ENCODE measurements around the gene LLCFC1.

The LLCFC1 gene

DNA sequence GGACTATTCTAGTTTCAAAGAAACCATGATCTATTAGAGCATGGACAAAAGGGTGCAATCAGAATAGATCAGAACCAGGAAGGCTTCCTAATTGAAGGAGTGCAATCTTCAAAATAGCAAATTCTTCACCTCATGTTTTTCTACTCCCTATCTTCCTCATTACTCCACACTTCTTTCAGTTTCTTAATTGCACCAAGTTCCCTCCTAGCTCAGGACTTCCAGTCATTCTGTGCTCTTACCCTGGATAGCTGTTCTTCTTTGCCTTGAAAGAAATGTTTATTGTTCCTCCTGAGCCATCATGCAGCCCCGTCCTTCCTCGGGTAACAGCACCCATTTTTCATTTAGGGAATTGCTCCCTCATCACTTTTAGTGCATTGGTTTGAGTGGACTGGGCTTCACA is 28.8 kb upstream of the LLCFC1 start:
- no peak for DNase-seq

DNA sequence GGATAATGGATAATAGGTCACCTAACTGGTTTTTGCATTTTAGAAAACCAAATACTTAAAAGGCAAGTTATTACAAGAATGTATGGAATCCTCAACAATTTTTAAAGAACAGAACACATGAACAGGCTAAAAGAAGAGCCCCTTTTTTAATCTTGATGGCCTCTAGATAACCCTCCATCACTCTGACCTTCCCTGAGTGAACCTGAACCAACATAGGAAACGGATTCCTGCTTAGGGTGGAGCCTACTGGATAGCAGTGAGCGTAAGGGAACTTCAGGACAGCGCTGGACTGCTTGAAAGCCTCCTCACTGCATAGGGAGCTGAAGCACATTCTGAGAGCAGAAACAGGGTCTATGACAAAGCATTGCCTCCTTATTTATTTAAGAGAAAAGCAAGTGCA is 26.2 kb upstream of the LLCFC1 start:
- DNase-seq: no peak

DNA sequence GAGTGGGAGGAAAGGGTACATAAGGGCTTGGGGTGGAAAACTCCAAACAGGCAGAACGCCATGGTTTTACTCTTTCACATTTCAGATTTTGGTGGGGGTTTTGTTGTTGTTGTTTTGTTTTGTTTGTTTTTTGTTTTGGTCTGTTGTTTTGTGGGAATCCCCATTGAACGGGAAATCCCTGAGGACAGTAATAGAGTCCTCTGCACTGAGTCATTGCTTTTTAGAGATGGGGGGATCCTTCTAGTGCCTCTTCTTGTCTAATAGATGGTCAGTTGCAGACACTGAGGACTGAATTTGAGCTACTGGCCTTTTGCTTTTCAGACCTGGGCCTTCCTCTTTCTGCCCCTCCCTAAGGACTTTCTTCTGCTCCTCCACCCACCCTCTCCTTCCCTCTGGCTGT is 25.7 kb upstream of the LLCFC1 start:
- no peak for DNase-seq

DNA sequence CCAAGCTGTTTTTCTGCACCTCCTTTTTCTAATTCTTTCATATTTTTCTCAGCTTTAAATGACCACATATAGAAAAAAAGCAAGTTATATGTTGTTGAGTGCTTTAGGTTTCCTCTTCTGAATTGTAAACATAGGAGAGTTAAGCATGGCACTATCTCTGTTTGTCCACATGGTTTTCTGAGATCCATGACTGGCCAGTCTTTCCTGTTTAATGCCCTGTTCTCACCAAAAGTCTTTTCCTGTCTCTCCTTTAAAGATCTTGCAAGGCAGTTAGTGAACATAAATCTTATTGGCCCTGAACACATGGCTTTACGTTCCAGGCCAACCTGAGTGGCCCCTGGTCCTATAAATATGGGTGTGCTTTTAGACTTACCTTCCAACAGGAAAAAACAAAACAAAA is 25.2 kb upstream of the LLCFC1 start:
- DNase-seq: no peak

DNA sequence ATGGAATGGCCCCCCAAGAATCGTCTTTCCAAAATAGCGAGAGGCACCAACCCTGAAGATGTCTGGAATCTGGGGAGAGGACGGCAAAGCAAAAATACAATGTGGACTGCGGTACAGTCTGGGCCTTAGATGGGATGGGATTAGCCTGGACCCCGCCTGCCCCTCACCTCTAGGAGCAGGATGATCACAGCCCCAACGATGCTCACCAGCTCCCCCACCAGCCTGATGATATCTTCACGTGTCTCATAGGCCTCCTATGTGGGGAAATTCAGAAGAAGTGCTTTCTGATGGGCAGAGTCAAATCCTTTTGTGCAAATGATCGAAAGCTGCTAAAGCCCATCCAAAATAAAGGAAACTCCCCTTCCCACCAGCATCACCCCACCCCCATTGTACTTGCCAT is 24.0 kb upstream of the LLCFC1 start:
- no peak for DNase-seq

DNA sequence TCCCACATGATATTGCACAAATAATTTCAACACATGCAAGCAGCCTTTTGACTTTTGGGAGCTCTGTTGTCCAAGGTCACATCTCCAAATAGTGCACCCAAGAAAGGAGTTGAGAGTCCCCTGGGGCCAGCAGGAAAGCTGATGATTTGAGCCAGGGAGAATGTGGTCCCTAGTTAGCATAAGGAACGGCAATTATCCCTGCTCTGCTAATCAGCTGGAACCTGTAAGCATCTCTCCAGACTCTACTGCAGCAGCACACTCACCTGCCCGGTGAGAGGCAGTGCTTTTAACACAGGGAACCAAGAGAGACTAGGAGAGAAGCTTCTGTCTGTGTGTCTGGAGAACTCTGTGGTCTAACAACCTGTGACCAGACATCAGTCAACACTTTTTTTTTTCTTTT is 22.8 kb upstream of the LLCFC1 start:
- DNase-seq: no peak

DNA sequence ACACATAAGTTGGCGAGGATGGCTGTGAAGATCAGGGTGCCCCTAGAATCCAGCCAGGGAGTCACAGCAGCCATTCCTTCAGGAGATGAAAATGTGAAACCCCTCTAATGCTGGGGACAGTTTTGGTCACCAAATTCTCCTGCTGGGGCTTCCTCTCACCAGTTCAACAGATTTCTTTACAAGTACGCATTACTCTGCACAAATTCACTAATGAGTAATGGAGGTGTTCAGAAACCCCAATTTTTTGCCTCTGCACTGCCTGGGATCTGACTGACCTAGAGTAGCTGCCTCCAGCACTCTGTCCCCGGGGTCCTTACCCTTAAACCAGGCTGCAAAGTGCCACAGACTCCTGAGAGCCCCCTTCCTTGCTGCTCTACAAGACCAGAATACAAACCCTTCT is 21.8 kb upstream of the LLCFC1 start:
- no peak for DNase-seq

DNA sequence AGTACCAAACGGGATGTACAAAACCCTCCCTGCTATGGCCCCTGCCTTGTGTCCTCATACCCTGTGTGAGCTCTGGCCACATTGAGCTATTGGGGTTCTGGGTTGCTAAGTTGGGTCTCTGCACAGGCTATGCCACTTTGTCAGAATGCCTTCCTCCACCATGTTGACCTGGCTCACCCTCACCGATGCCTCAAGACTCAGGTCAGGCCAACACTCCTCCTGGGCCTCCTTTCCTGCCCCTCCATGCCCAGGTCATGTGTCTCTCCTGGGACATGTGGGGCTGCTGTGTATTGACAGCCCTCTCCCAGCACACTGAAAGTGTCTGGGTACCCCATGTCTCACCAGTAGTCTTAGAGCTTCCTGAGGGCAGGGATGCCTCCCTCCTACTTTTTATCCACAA is 20.4 kb upstream of the LLCFC1 start:
- DNase-seq: no peak

DNA sequence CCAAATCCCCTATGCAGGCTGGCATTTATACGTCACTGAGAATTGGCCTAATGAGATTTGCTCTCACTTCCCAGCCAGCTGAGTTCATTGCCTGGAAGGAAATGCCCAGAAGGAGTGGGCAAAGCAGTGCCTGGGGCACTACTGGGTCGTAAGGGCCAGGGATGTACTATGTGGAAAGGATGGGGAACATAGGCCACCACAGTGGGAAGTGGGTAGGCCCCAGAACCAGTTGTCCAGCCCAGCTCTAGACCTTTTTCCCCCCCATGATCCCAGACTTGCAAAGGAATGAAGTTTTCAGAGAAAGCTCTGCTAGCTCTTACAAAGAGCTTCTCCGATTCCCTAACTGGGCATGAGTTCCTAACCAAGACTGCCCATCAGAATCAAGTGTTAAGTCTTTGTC is 19.6 kb upstream of the LLCFC1 start:
- DNase-seq: no peak

DNA sequence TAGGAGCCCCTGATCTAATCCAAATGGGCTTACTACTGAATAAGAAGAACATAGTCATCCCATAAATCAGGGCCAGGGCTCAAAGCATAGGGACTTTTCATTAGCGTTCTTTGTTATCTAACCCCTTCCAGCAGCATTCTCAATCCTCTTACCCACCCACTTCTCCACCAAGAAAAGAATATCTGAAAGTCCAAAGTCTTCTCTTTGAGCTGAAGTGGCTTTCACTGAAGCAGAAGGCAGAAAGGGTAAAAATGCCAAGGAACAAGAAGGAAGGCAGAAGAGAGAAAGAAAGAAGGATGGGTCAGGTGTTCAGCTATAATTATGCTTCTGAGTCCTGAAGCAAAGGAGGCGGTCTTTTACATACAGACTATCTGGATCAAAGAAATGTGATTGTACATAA is 15.9 kb upstream of the LLCFC1 start:
- DNase-seq: no peak

DNA sequence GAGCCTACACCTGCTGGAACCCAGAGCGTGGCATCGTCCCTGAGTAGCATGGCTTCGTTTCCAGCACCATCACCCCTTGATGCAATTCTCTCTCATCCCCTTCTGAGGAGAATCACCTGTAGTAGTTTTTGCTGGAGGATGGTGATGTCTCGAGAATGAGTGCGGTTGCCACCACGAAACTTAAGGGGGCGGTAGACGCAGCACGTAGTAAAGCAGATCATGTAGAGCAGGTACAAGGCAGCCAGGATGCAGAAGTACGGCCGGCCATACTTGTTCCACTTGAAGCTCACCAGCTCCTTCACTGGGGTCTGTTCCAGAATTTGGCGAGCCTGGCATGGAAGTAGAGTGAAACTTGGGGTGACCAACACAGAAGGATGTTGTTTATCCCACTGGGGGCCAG is 13.9 kb upstream of the LLCFC1 start:
- no peak for DNase-seq

DNA sequence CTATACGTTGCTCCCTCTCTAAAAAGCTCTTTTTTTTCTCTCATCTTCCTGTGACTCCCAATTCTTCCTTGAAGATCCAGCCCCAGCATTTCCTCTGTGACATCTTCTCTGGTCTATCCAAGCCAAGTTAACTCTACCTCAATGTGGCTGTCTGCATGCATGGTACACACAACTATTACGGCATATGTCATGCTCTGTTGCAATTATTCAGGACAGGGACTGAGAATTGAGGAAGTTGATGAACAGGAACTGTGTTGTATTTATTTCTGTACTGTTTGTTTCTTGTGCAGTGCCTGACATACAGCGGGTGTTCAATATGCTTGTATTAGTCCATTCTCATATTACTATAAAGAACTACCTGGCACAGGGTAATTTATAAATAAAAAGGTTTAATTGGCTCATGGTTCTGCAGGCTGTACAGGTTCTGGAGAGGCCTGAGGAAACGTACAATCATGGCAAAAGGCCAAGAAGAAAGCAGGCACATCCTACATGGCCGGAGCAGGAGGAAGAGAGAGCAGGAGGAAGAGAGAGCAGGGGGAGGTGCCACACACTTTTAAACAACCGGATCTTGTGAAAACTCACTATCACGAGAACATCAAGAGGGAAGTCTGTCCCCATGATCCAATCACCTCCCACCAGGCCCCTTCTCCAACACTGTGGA is 12.1 kb upstream of the LLCFC1 start:
- DNase-seq: peak; percentile 82 to 90

DNA sequence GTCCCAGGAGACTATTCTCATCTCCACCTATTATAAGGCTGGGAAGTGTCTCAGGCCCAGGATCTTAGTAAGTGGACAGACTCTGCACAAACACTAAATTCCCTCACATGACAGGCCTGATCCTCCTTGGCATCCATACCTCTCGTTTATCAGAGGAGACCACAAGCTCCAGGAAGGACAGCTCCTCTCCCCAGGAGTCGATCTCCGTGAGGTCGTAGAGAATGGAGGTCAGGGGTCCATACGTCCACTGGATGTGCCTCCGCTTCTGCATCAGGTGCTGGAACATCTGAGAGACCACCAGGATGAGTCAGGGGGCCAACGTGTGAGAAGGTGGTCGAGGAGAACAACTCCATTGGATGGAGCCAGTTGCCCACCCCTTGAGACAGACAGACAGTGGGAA is 11.3 kb upstream of the LLCFC1 start:
- DNase-seq: no peak

DNA sequence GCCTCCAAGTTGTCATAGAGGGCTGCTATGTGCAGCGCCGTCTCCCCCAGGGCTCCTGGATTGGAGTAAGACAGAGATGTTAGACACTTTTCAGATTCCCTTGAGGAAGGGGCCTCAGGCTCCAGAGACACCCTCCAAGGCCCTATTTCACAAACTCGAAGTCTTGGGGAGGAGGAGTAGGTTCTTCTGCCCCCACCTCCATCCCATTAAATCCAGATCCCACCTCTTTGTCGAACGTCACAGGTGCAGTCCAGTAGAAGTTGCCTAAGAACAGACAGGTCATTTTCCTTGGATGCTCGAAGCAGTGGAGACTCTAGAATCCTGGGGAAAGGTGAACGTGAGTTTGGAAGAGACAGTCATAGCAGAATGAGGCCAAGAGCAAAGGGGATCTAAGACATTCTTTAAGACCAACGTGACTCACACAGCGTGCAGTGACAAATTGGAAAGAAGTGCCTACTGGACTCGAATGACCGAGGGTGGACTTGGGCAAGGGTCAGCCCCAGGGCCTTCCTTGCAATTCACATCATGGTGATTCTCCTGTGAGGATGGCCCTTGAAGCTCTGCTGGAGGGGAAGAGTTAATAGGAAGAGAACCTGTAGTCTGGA is 9.1 kb upstream of the LLCFC1 start:
- no peak for DNase-seq

DNA sequence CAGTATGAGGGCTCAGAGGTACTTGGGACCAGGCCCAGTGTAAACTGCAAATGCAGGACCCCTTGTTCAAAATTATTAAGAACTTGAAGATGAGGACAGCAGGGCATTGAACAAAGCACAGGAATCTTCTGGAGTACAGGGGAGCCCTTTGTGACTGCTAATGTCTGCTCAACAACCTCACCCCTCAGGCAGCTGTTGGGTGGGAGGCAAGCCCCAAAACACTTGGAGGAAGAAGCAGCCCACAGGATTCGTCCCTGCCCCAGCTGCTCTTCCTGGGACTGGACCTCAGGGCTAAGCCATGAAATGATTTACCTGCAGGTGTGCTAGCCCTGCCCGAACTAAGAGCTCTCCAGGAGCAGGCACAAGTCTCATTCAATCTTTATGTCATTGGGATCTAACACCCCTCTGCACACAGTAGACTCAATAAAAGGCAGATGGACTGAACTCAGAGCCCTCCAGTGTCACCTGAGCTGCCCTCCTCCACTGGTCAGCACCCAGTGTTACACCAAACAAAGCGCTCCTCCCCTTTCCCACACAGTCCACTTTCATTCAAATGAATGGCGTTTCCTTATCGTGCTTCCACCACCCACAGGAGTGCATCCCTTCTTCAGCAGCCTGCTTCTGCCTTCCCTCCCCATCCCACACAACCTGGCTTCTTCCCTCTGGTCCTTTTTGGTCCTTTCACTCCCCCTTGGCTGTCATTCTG is 6.7 kb upstream of the LLCFC1 start:
- DNase-seq: no peak

DNA sequence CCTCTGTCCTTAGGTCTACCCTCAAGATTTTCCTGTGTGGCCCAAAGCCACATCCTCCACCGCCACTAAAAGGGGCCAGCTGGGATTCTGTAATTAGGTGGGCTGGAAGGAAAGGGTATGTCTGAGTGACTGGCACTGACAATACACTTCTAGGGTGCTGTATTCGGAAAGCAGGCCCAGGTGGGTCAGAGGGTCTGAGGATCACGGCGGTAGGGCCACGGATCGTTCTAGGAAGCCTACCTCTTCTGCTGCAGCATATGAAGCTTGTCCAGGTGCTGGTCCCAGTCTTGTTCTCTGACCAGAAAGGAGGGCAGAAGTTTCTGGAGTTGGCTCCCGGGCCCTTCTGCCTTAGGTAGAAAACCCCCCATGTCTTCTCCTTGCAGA is 6.2 kb upstream of the LLCFC1 start:
- no peak for DNase-seq

DNA sequence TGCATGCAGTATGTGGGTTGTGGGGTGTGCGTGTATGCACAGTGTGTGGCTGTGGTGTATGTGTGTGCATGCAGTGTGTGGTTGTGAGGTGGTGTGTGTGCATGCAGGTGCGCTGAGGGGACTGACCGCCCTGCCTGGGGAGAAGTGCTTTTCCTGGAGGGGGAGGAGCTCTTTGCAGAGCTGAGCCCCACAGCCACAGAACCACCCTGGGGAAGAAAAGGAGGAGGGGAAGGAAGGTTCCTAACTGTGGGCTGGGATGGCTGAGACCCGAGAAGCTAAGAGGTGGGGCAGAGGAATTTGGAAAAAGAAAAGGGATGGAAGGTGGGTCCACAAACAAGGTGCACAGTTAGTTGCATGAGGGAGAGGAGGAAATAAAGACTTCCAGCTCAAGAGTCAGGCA is 5.7 kb upstream of the LLCFC1 start, which contains the start of gene TRPV5:
TRPV5 (minus strand) TSS at position 123 of the 400 bp plus-strand sequence. CDS start 287 bp downstream, outside the sequence.
- no peak for DNase-seq

DNA sequence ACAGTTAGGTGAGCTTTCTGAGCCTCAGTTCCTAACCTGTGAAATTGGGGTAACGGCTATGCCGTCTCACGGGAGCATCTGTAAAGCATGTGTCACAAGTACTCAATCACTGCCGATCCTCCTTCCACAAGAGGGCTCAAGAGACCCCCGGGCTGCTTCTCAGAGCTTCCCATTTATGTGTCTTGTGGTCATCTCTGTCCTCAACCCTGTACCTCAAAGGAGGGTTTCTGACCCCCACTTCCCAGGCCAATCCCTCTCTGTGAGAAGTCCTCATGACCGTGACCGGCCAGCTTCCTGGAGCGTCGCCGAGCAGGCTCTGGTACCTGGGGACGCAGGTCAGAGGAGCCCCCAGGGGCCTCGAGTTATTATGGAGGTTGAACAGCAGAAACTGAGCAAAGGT is 5.2 kb upstream of the LLCFC1 start:
- DNase-seq: no peak

DNA sequence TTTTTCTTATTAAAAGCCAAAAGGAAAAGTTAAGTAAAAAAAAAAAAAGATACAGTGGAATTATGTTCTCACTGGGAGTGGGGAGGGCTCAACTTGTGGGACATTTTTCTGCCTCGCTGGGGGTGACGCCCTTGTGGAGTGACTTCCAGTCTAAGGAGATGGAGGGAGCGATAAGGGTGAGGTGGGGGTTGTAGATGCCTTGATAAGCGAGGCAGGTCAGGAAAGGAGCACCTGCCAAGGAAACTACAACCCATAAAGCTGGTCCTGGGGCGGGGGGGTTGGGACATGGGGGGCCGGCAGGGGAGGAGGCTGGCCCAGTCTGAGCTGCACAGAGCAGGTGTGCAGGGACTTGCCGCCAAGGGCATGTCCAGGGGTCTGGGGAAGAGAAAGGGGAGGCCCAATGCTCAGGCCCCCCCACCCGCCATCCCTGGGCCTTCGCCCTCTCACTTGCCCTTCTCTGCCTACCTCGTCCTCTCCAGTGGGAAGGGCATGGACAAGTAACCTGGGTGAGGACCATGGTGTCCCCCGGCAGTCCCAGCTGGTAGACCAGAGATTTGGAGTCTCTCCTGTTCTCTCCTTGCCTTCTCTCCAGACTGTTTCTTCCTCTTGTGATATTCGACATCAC is 3.2 kb upstream of the LLCFC1 start:
- DNase-seq: no peak

DNA sequence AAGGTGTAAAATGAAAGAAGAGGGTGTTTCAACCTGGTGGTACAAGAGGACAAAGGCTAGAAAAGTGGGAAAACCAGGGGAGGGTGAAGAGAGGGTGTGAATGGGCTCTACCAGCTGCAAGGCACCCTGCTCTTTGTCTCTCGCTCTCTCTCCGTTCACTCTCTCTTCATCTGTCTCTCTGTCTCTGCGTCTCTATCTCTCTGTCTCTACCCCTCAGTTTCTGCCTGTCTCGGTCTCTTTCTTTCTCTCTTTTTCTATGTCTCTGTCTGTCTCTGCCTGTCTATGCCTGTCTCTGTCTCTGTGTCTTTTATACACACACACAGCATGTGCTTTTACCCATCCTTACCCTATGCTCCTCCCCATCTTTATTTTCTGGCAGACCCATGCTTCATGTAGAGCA is 673 bp upstream of the LLCFC1 start:
- DNase-seq: no peak

DNA sequence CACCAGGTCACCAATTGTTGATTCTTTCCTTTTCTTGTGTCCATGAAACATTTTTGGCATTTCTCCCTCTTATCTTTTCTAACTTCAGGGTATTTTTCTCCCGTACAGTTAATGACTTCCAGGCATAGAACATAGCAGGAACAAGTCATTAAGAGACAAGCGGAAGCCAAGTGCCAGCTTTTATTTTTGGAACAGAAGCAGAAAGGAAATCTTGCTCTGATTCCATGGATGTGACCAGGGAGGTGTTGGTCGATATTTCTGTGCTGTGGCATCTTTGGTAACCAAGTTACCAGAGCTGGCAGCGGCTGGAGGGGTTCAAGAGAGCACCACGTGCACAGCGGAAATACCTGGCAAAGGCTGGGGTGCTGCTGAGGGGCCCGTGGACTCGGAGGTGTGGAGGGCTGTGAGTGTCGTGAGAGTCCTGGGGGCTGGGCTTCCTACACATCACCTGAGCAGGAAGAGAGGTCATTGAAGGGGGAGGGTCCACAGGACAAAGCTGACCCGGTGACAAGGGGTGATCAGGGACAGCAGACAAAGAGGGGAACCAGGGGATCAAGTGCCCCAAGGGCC is 1.8 kb downstream of the LLCFC1 start:
- DNase-seq: no peak

DNA sequence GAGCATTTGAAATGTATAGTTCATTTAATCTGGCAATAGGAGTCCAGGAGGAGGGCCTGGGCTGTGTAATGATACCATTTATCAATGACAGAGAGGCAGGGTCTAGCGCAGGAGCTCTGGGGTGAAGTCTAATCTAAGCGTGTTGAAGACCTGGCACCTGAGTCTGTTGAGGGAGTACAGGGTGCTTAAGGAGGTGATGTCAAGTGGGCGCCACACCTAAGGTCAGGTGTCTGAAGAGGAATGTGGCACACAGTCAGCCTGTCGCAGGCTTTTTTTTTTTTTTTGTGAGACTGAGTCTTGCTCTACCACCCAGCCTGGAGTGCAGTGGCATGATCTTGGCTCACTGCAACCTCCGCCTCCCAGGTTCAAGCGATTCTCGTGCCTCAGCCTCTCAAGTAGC is 2.3 kb downstream of the LLCFC1 start:
- no peak for DNase-seq

DNA sequence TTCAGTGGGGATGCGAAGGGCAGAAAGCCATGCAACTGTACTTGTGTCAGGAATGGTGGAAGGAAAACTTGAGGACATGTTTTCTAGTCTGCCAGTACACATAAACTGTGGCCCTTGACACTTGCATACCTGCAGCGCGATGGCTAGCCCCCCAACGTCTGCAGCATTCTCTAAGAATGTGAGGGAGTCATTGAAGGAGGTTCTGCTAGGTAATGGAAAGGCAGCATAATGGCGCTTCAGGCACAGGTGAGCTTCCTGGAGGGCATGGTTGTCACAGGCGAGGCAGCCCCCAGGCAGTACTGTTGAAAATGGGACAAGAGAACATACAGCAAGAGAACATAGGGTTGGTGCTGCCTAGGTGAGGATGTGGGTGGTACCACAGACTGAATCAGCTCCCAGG is 3.5 kb downstream of the LLCFC1 start:
- DNase-seq: no peak

Measured in Kasumi-1 (cell line).